HG03457 (cell line): ENCODE data around the gene PLP1.
"Not testable (repeated sequence)": the region's sequence is repeated elsewhere in the genome, so short reads cannot be mapped to it uniquely, and the experiment has no call there.

Experiments
- ATAC-seq: cut with Tn5 transposase; IDR thresholded peaks from one replicate; pipeline ENCODE4 v1.9.1; 2021; ENCODE audit warnings: moderate number of reproducible peaks; ENCODE audit not compliant: unreplicated experiment

The PLP1 gene

GRCh38 chrX:103780336-103781061 is 3.9 kb downstream of the PLP1 start:
- ATAC-seq: no peak

GRCh38 chrX:103781062-103781402 is 4.4 kb downstream of the PLP1 start:
- no peak for ATAC-seq

- ATAC-seq: no peak
Observed at GRCh38 chrX:103781706-103782105, 5.1 kb downstream of the PLP1 start.

- ATAC-seq: no peak
Observed at GRCh38 chrX:103782640-103783039, 6.0 kb downstream of the PLP1 start.

GRCh38 chrX:103783196-103783595 is 6.6 kb downstream of the PLP1 start:
- no peak for ATAC-seq

GRCh38 chrX:103783971-103784370 is 7.3 kb downstream of the PLP1 start:
- no peak for ATAC-seq

GRCh38 chrX:103789004-103789403 is 12.4 kb downstream of the PLP1 start:
- ATAC-seq: no peak

- ATAC-seq: no peak
Observed at GRCh38 chrX:103791228-103791627, 14.6 kb downstream of the PLP1 start.

GRCh38 chrX:103791826-103792485 is 15.3 kb downstream of the PLP1 start:
- no peak for ATAC-seq

- no peak for ATAC-seq
Observed at GRCh38 chrX:103792916-103793544, 16.4 kb downstream of the PLP1 start.

GRCh38 chrX:103793545-103793940 is 16.9 kb downstream of the PLP1 start:
- no peak for ATAC-seq

- ATAC-seq: no peak
Observed at GRCh38 chrX:103794119-103794518, 17.5 kb downstream of the PLP1 start.

- ATAC-seq: no peak
Observed at GRCh38 chrX:103797691-103798090, 21.1 kb downstream of the PLP1 start.

GRCh38 chrX:103800318-103800717 is 23.7 kb downstream of the PLP1 start:
- ATAC-seq: no peak

- no peak for ATAC-seq
Observed at GRCh38 chrX:103805860-103806259, 29.2 kb downstream of the PLP1 start.

- no peak for ATAC-seq
Observed at GRCh38 chrX:103806862-103807474, 30.3 kb downstream of the PLP1 start.

GRCh38 chrX:103811858-103812257 is 35.2 kb downstream of the PLP1 start:
- no peak for ATAC-seq

- not testable (repeated sequence) for ATAC-seq
Observed at GRCh38 chrX:103817101-103817500, 40.5 kb downstream of the PLP1 start.

GRCh38 chrX:103817502-103817901 is 40.9 kb downstream of the PLP1 start:
- ATAC-seq: no peak

GRCh38 chrX:103818842-103819619 is 42.4 kb downstream of the PLP1 start:
- ATAC-seq: no peak

GRCh38 chrX:103820802-103821201 is 44.2 kb downstream of the PLP1 start:
- ATAC-seq: not testable (repeated sequence)
